RWPE2 (cell line): ENCODE measurements around the gene GNL2.

Experiments used
- ATAC-seq: fragments of 200-7000 bp; cut with Tn5 transposase; 3 replicates; pipeline ENCODE4 v1.9.1; 2021; ENCODE audit warnings: low read depth
- DNase-seq: peaks from one replicate; pipeline ENCODE4 v3.0.0-alpha.2; 2020; ENCODE audit warnings: low spot score
- H3K27ac ChIP-seq: fragments of 450-650 bp; 2 replicates; pipeline ENCODE4 v1.5.1; 2017; ENCODE audit warnings: mild to moderate bottlenecking; ENCODE audit not compliant: poor library complexity, severe bottlenecking
- H3K27me3 ChIP-seq: fragments of 250-450 bp; sonication (Bioruptor Pico); 2 replicates; pipeline ENCODE4 v1.5.1; 2021; ENCODE audit warnings: mild to moderate bottlenecking, moderate library complexity; ENCODE audit not compliant: insufficient read depth, poor library complexity, severe bottlenecking
- H3K36me3 ChIP-seq: fragments of 250-450 bp; sonication (Bioruptor Pico); 2 replicates; pipeline ENCODE4 v1.5.1; 2020; ENCODE audit warnings: low read depth, mild to moderate bottlenecking, moderate library complexity
- H3K4me1 ChIP-seq: fragments of 250-450 bp; sonication (Bioruptor Pico); 2 replicates; pipeline ENCODE4 v1.5.1; 2021; ENCODE audit warnings: mild to moderate bottlenecking, moderate library complexity; ENCODE audit not compliant: insufficient read depth, poor library complexity, severe bottlenecking
- H3K4me3 ChIP-seq: fragments of 250-450 bp; sonication (Bioruptor Pico); 2 replicates; pipeline ENCODE4 v1.5.1; 2021; ENCODE audit warnings: mild to moderate bottlenecking, moderate library complexity; ENCODE audit not compliant: severe bottlenecking
- H3K9me3 ChIP-seq: fragments of 250-450 bp; sonication (Bioruptor Pico); 2 replicates; pipeline ENCODE4 v1.5.1; 2021; ENCODE audit warnings: mild to moderate bottlenecking, moderate library complexity; ENCODE audit not compliant: severe bottlenecking
- CTCF ChIP-seq: fragments of 450-650 bp; IDR thresholded peaks from one replicate; pipeline ENCODE4 v1.5.1; 2017; ENCODE audit warnings: mild to moderate bottlenecking, moderate library complexity; ENCODE audit not compliant: poor library complexity, severe bottlenecking

The GNL2 gene

GRCh38 chr1:37609994-37610393 lies 14.3 kb upstream of the GNL2 start:
- Histone ChIP-seq H3K4me3 (no peak overlapping the region), H3K9me3 (no peaks in the 10 kb centered on the region), H3K27ac (no peak overlapping the region), H3K4me1 (no peaks in the 10 kb centered on the region), H3K27me3 (peaks cover 6% of the 10 kb centered on the region), H3K36me3 (no peaks in the 10 kb centered on the region)
- DNase-seq, result no peak
- no peak for ATAC-seq
- TF ChIP-seq CTCF, result no peak

DNA sequence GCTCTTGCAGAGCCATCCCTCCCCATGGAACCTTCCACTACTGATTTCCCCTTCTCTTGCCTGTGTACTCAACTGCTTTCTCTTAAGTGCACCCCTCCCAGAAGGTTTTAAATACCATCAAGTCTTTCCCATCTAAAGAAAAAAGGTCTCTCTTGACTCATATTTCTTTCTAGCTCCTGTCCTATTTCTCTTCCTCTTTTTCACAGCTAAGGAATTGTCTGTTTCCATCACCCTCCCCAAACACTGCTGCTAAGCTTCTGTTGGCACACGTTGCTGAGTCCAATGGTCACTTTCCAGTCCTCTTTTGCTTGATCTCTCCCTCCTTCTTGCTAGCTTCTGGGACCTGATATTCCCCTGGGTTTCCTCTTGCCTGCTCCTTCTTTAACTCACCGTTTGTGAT lies 13.3 kb upstream of the GNL2 start:
- Histone ChIP-seq H3K4me3 (no peak overlapping the region), H3K4me1 (no peaks in the 10 kb centered on the region), H3K27me3 (peaks cover 6% of the 10 kb centered on the region), H3K36me3 (no peaks in the 10 kb centered on the region), H3K9me3 (no peaks in the 10 kb centered on the region), H3K27ac (no peak overlapping the region)
- DNase-seq, result no peak
- no peak for ATAC-seq
- TF ChIP-seq CTCF, result no peak

DNA sequence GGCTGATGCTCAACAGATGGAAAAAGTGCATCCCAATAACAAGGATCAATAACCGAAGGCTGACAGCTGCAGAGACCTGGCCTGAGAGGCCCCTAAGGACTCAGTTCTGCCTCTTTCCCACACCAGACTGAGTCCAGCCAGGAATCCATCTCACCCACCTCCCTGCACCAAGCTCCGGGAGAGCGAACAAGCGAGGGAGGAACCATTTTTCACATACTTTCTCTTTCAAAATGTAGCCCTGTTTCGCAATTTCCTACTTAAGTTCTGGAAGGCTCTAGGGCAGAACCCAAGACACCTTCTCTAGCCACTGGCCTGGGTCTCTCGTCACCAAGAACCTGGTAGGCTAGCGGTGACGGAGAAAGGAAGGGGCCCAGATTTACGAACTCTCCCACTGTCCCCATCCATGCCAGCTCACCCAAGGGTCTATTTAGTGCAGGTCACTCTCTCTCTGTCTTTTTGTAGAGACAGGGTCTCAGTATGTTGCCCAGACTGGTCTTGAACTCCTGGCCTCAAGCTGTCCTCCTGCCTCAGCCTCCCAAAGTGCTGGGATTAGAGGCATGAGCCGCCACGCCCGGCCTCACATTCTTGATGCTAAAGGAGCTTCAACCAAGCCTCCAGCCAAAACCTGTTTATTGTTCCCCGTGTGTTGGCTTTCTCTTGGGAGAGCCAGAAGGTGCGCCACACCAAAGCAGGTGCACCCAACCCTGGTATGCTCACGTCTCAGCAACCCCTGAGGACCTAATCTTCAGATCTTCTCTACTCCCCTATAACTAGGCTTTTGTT lies 10.9 kb upstream of the GNL2 start:
- TF ChIP-seq CTCF, result no peak
- ATAC-seq (no peak), DNase-seq (no peak)
- Histone ChIP-seq H3K27me3 (peaks cover 6% of the 10 kb centered on the region), H3K4me3 (no peak overlapping the region), H3K27ac (no peak overlapping the region), H3K36me3 (no peaks in the 10 kb centered on the region), H3K4me1 (no peaks in the 10 kb centered on the region), H3K9me3 (no peaks in the 10 kb centered on the region)

DNA sequence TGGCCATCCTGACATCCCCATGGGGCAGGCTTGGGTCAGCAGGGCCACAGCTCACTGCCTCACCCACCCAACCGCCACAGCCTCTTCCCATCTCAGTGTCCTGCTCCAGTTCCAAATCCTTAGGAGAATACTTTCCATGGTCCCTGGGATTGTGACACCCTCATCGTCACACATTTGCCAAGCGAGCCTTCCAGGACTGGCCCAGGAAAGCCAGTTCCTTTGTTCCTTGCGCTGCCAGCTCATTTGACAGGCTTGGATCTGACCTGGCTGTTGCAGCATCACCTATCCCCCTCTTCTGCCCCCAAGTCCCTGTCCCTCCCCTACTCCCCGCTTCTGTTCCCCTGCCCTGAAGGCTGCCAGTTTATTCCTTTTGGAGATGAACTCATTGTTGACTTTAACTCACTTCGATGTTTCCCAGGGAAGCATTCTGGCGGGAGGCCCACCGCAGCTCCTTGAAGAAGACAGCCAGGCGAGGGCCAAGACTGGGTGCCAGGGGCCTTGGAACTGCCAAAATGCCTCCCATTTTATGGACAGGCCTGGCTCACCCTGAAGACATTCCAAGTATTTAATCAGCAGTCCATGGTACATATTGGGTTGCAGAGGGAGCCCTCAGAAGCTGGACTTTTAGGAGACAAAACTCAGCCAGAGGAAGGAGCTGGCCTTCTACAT lies 10.2 kb upstream of the GNL2 start:
- DNase-seq (no peak), ATAC-seq (no peak; the same call in 2 of the 3 replicates)
- TF ChIP-seq CTCF, result no peak

More for the DNA sequence above, 10.2 kb upstream of the GNL2 start:
- Histone ChIP-seq H3K27ac (no peak overlapping the region), H3K4me1 (no peaks in the 10 kb centered on the region), H3K36me3 (no peaks in the 10 kb centered on the region), H3K27me3 (peaks cover 6% of the 10 kb centered on the region), H3K4me3 (no peak overlapping the region), H3K9me3 (no peaks in the 10 kb centered on the region)
